HFFc6 (cell line): ENCODE measurements around the gene SMAD3. TPM values are rescaled to one million over a fixed set of nuclear protein-coding genes. Genes with fewer than 3 reads are reported as not detected.

ENCODE experiments used
- DNase-seq: peaks from one replicate; pipeline ENCODE4 v3.0.0-alpha.2; 2018
- H3K27ac Mint-ChIP-seq: 2 replicates; pipeline ENCODE4 v1.8.0; 2020; ENCODE audit warnings: mild to moderate bottlenecking, mixed read lengths
- H3K27me3 Mint-ChIP-seq: 2 replicates; pipeline ENCODE4 v1.8.0; 2021; ENCODE audit warnings: mild to moderate bottlenecking, moderate library complexity, mixed read lengths; ENCODE audit not compliant: insufficient read depth
- H3K36me3 Mint-ChIP-seq: 2 replicates; pipeline ENCODE4 v1.8.0; 2021; ENCODE audit warnings: low read depth, mixed read lengths
- H3K4me1 Mint-ChIP-seq: 2 replicates; pipeline ENCODE4 v1.8.0; 2020; ENCODE audit warnings: low read depth, mixed read lengths
- H3K4me3 Mint-ChIP-seq: 2 replicates; pipeline ENCODE4 v1.8.0; 2020; ENCODE audit warnings: mild to moderate bottlenecking, moderate library complexity, mixed read lengths
- H3K9me3 Mint-ChIP-seq: 2 replicates; pipeline ENCODE4 v1.8.0; 2020; ENCODE audit warnings: mild to moderate bottlenecking, mixed read lengths
- total RNA-seq, 6 experiments: library from RNA; stranded (reverse); fragmentation: NEBNext Ultra II Directional; extraction: Animal tissue kit (Norgen Biotek cat#: 25700); gene quantifications; 2 replicates in 1 of 6; 3 replicates in 5 of 6; pipeline ENCODE4 v1.2.3, GENCODE V29; 2021
- TF ChIP-seq, protein P1 (sequence below): fragments of 200-600 bp; sonication (generic); IDR thresholded peaks from 2 replicates; pipeline ENCODE4 v1.5.0; 2021; ENCODE audit warnings: antibody characterized with exemption, mild to moderate bottlenecking

Gene SMAD3
- total RNA-seq, 6 experiments from 2014 or later = 54.3 to 132 (median 118) TPM

DNA sequence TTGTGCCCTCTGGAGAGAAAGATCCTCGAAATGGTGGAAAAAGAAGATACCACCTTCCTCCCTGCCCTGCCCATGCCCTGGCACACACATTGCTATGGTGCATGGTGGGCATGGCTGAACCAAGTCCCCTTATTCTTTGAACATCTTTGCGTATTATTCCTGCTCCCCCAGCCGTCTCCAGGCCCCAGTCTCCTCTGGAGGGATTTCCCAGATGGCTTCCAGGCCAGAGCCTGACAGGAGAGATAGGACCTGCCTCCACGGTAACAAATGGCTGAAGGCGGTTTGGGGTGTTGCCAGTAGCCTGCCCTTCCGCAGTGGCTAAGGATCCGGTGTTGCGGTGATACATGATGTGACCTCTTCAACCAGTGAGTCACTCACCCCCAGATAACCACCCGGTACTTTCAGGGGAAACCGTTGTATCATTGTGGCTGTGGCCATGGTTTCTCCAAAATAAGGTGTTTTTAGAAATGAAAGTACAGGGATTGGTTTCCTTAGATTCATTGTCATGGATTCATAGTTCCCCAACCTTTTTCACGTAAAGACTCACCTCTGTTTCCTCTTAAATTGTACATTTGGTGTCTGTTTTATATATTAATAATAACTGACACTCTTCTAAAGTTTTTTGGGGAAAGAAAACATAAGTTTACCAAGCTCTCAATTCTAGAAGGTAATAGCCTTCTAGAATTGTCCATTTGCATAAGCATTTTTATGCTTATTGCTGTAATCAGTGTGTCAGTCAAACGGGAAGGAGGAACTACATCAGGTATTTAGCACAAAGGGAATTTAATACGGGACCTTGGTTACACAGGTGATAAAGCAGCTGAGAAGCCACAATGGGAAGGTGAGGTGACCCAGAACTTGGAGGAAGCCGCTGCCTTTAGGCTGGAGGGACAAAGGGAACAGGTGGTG is 25.9 kb downstream of the SMAD3 start:
- DNase-seq = peak; percentile 93
- peaks cover 83% of the 10 kb centered on the region for H3K4me1 Mint-ChIP-seq
- no peaks in the 10 kb centered on the region for H3K9me3 Mint-ChIP-seq
- peak overlapping the region; percentile 74 for H3K4me3 Mint-ChIP-seq
- peaks cover 60% of the 10 kb centered on the region for H3K36me3 Mint-ChIP-seq
- TF ChIP-seq, protein P1, sequence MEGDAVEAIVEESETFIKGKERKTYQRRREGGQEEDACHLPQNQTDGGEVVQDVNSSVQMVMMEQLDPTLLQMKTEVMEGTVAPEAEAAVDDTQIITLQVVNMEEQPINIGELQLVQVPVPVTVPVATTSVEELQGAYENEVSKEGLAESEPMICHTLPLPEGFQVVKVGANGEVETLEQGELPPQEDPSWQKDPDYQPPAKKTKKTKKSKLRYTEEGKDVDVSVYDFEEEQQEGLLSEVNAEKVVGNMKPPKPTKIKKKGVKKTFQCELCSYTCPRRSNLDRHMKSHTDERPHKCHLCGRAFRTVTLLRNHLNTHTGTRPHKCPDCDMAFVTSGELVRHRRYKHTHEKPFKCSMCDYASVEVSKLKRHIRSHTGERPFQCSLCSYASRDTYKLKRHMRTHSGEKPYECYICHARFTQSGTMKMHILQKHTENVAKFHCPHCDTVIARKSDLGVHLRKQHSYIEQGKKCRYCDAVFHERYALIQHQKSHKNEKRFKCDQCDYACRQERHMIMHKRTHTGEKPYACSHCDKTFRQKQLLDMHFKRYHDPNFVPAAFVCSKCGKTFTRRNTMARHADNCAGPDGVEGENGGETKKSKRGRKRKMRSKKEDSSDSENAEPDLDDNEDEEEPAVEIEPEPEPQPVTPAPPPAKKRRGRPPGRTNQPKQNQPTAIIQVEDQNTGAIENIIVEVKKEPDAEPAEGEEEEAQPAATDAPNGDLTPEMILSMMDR = no peak
- H3K27ac Mint-ChIP-seq = peak overlapping the region; percentile 91
- peaks cover 6% of the 10 kb centered on the region for H3K27me3 Mint-ChIP-seq

DNA sequence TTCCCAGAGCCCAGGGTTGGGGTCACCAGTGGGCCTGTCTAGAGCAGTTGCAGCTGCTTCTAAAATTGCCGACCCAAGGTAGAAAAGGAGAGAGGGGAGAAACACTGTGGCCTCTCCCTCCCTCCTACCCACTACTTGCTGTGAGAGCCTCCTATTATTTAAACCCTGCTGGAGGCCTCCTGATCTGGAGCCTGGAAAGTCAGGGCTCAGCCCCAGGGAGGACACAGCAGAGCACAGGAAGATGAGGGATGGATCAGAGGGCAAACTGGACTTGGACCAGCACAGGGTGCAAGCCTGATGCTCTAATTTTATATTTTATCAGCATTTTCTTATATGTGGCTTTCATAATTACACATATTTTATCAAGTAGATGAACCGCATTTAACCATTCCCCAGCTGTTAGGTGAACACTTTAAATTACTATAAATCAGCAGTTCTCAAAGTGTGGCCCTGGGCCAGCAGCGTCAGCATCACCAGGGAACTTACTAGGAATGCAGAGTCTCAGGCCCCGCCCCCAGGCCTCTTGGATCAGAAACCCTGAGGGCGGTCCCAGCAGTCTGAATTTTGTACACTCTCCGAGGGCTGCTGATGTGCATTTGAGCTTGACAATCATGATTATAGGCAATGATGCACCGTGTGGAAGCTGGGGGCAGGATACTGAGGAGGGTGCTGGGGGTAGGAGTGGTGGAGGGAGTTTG is 26.7 kb downstream of the SMAD3 start:
- H3K4me3 Mint-ChIP-seq = no peak overlapping the region
- H3K4me1 Mint-ChIP-seq = peaks cover 83% of the 10 kb centered on the region
- TF ChIP-seq, protein P1 = no peak
- no peak for DNase-seq
- H3K9me3 Mint-ChIP-seq = no peaks in the 10 kb centered on the region
- H3K27me3 Mint-ChIP-seq = peaks cover 8% of the 10 kb centered on the region
- H3K36me3 Mint-ChIP-seq = peaks cover 60% of the 10 kb centered on the region
- peak overlapping the region; percentile 91 for H3K27ac Mint-ChIP-seq

DNA sequence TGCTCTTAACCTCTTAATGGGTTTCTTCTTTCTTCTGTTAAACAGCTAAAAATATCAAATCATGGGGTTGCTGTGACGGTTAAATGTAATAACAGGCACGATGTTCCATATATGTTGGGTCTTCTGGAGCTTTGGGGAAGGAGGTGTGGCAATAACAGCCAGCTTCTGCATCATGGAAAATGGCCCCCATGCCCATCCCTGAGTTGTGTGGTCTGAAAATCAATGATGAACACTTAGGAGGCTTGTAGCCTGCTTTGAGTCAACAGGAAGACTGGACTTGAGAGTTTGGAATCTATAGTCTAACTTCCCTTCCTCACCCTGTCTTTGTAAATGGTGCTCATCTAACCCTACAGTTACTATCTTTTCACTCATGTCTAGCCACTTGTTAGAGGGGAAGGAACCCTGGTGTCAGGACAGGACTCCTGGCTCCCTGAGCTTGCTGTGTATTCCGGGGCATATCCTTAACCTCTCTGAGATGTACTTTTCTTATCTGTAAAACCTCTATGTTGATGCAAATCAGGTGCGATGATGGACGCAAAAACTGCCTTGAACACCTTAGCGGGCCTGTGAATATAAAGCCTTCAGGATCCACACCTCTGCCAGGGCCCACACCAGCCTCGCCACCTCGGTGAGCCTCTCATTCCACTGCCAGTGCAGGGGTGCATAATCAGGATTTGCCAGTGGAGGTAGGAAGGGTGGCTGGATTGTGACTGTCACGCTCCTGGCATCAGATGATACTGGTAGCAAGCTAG is 27.5 kb downstream of the SMAD3 start:
- Mint-ChIP-seq H3K9me3 (no peaks in the 10 kb centered on the region), H3K4me3 (no peak overlapping the region), H3K27me3 (peaks cover 9% of the 10 kb centered on the region), H3K27ac (peak overlapping the region; percentile 91), H3K36me3 (peaks cover 60% of the 10 kb centered on the region), H3K4me1 (peaks cover 83% of the 10 kb centered on the region)
- no peak for DNase-seq
- TF ChIP-seq, protein P1 = no peak

DNA sequence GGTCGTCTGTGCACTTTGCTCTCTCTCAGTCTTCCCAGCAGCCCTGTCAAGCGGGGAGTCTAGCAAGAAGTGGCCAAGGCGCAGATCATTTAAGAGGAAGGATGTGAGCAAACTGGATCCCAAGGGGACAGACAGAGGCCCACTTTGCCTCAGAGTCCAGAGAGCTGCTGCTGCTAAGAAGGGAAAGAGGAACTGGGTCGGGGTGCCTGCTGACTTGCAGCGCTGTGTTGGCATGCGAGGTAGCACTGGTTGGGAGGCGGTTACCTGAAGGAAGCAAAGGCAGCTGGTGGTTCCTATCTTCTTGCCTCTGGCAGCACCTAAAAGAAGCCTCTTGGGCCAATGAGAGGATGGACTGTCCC is 28.1 kb downstream of the SMAD3 start:
- Mint-ChIP-seq H3K9me3 (no peaks in the 10 kb centered on the region), H3K4me1 (peaks cover 83% of the 10 kb centered on the region), H3K36me3 (peaks cover 63% of the 10 kb centered on the region), H3K27ac (peak overlapping the region; percentile 91; the same call in 1 of the 2 replicates), H3K27me3 (peaks cover 12% of the 10 kb centered on the region), H3K4me3 (no peak overlapping the region)
- DNase-seq = no peak
- TF ChIP-seq, protein P1 = no peak

DNA sequence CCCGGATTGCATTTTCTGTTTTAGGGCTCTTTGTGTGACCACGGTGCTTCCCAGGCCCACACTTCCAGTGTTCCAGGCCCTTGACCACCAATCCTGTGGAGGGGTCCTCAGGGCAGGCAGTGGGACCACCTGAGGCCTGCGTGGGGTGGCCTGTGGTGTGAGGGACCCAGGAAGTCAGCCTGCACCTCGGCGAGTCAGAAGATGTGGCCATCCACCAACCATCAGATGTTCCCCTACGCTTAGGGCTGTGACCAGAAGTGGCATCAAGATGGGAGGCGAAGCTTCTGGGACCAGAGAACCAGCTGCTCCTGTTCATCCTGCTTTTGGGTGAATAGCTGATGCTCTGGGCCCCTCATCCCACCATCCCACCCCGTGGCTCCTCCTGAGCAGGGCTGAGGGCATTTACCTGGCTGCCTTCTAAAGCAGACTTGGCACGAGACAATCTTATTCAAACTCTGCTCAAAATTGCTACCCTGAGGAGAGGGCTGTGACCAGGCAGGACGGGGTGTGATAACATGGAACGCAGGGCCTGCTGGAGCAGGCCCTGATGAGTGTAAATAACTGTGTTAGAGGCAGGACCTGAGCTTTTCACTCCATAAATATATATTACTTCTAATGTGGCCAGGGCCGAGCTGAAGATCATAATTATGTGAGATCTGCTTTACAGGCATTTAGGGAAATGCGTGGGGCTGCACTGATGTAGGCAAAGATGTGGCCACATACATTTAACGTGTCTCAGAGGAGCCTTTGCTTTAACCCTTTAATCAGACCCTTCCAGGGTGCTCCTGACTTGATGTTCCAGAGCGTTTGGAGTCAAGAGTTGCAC is 28.8 kb downstream of the SMAD3 start:
- DNase-seq = no peak
- Mint-ChIP-seq H3K36me3 (peaks cover 67% of the 10 kb centered on the region), H3K4me3 (no peak overlapping the region), H3K9me3 (no peaks in the 10 kb centered on the region), H3K4me1 (peaks cover 83% of the 10 kb centered on the region), H3K27ac (no peak overlapping the region; the same call in none of the 2 replicates), H3K27me3 (peaks cover 12% of the 10 kb centered on the region)
- TF ChIP-seq, protein P1 = no peak
